HG03103 (cell line): ENCODE measurements around the gene PAPPA.

ENCODE experiments used
- ATAC-seq: cut with Tn5 transposase; IDR thresholded peaks from one replicate; pipeline ENCODE4 v1.9.1; 2021; ENCODE audit warnings: low read depth; ENCODE audit not compliant: unreplicated experiment

The PAPPA gene

DNA sequence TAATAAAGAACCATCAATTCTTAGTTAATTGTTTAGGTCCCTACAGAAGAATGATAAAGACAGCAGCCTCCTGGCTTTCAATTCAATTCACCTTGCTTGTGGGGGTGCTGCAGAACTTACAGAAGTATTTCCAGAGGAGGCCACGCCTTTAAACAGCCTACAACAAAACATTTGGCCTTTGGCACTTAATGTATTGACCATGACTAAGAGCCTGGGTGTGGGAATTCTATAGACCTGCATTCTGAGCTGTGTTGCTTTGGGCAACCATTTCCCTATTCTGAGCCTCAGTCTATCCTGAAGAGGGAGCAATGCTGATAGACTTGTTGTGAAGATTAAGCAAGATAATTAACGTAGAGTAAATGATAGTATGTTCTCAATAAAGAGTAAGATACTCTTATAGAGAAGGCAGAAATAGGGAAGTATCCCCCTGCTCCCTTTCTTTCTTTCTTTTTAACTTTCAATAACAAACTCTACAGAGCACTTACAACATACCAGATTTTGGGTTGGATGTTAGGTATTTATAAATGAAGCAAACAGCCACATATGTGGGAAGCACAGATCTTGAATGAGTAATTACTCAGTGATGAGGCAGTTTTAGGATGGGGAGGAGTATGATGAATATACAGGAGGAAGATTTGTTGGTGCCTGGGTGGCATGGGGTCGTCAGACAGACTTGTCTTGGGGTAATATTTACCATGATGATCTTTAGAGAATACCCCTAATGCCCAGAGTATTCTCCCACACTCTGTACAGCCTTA is 28.4 kb downstream of the PAPPA start:
- no peak for ATAC-seq

DNA sequence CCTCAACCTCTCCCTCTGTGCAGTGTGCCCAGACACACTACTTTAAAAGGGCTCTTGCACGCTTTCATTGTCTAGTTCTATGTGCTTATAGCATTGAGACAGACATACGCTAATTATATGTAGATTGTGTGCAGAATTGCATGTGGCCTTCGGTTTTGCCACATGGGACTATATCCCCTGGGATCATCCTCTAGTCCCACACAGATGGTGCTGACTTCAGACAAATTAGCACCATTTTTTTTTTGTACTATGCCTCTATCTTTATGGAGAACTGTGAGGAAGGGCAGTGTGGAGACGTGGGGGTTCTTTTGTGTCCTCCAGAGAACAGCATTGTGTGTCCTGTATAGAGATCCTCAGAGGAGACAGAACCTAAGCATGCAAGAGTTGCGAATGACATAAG is 29.3 kb downstream of the PAPPA start:
- ATAC-seq, result no peak

DNA sequence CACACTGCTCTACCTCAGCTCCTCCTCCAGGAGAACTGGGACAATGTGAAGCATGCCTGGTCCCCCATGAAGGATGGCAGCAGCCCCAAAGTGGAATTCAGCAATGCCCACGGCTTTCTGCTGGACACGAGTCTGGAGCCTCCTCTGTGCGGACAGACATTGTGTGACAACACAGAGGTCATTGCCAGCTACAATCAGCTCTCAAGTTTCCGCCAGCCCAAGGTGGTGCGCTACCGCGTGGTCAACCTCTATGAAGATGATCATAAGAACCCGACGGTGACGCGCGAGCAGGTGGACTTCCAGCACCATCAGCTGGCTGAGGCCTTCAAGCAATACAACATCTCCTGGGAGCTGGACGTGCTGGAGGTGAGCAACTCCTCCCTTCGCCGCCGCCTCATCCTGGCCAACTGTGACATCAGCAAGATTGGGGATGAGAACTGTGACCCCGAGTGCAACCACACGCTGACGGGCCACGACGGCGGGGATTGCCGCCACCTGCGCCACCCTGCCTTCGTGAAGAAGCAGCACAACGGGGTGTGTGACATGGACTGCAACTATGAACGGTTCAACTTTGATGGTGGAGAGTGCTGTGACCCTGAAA is 34.1 kb downstream of the PAPPA start:
- no peak for ATAC-seq

DNA sequence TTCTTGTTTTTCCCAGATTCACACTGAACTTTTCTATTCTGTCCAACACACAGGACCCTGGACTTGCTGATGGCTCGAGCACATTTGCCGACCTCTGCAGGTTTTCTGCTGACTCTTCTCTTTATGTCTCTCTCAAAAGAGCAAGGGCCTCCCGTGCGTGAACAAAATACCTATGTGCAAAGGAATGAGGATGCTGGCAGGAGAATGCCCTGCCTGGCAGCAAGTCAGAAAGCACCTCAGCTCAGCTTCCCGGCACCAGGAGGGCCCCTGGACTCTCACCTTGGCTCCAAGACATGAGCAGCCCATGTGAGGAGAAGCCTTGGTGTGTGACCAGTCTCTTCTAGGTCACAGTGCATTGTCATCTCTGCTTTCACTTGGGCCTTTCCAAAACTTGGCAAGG is 36.1 kb downstream of the PAPPA start:
- no peak for ATAC-seq

DNA sequence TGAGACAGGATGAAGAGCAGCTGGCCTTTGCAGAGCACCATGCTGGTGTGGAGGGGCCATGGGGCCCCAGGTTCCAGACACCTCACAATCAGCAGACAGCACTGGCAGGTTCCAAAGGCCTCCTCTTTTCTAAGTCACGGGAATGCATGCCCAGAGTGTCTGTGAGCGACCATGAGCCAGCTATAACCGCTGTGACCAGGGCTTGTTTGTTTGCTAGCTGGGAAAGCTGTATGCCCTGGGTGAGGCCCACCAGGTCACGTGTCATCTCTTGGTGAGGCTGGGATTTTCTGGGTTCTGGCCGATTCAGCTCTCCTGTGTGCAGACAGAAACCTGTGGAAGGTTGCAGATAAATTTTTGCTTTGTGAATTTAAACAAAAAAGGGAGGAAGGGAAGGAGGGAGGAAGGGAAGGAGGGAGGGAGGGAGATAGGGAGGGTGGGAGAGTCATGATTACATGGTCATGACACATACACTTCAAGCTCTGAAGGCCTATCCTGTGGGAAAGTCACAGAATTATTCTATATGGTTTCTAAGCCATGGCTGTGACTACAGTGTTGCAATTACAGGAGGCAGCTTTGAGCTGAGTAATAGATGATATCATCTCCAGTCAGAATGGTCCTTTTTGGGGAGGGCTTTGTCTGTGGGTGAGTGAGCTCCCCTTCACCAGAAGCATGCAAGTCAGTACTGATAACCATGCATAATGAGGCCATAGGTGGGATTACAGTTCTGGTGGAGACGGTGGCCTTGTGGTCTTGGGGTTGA is 37.2 kb downstream of the PAPPA start:
- no peak for ATAC-seq

DNA sequence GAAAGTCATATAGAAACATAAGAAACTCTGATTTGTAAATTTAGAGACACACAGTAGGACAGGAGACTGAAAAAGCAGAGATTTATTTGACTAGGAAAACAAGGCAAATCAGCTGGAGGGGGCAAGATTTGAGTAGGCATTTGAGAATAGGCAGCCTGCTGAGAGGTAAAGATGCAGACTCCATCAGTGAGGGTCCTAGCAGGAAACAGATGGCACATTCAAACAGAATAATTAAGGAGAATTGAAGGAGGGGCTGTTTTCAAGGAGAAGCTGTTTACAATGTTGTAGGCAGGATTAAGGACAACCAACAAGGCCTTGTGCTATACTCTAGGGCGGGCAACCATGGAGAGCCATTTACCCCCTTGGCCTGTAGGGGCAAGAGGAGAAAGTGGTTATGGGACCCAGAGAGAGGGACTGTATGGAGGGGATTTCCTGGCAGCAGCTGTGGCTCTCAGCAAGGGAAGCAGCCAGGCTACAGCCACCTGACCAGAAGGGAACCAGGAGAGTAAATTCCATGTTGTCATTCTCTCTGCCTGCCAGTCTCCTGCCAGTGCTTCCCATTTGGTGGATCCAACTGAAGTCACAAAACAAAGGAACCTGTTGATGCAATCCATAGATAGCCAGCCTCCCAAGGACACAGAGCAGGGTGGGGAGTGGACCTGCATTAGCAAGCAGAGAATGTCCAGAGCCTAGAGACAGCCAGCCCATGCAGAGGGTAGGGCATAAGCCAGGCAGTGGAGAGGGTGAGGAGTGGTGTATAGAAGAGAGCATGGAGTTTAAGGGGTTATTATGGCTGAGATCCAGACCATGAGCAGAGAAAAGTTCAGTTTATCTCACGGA is 38.2 kb downstream of the PAPPA start:
- ATAC-seq, result no peak

DNA sequence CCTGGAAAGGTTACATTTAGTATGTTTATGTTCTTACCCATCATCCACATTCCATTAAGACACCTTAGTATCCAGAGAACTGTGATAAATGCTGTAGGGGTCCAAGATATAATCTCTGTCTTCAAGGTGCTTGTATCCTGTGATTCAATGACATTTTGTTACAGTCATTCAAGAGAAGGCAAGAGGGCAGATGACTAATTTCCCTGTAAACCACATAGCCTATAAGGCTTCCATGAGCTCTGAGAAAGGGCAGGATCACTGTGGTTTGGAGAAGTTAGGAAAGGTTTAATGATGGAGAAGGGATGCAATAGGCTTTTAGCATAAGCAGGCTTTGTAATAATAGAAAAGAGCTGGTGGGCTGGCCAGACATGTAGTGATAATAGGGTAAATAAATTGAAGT is 40.0 kb downstream of the PAPPA start:
- ATAC-seq, result no peak

DNA sequence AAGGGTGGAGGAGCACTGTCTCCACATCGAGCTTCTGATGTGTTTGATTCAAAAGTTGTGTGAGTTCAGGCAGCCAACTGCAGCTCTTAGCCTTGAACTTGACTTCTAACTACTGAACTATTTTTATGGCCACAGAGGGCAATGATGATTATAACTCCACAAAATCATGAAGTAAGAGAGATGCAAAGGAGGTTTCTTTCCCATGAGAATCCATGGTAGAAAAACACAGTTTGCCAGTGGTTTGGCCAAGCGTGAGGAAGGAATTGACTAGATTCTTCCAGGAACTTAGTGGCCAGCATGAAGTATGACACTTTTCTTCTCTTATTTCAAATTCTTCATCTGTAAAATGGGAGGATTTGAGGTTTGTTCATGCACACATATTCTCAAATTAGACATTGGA is 43.2 kb downstream of the PAPPA start:
- ATAC-seq, result no peak

DNA sequence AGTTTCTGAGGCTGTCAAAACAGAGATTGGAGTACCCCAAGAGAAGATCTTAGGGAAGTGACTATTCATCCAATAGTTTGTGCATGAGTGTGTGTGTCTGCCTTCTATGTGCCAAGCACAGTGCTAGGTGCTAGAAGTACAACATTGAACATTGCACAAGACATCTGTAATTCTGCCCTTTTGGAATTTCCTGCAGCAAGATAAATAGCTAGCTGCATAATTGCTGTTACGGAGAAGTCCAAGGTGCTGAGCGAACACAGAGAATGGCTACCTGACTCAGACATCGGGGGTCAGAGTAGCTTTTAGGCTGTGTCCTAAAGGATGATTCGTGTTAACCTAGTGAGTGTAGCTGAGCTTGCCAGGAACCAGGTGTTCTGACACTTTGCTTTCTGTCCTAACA is 44.8 kb downstream of the PAPPA start:
- ATAC-seq, result no peak

DNA sequence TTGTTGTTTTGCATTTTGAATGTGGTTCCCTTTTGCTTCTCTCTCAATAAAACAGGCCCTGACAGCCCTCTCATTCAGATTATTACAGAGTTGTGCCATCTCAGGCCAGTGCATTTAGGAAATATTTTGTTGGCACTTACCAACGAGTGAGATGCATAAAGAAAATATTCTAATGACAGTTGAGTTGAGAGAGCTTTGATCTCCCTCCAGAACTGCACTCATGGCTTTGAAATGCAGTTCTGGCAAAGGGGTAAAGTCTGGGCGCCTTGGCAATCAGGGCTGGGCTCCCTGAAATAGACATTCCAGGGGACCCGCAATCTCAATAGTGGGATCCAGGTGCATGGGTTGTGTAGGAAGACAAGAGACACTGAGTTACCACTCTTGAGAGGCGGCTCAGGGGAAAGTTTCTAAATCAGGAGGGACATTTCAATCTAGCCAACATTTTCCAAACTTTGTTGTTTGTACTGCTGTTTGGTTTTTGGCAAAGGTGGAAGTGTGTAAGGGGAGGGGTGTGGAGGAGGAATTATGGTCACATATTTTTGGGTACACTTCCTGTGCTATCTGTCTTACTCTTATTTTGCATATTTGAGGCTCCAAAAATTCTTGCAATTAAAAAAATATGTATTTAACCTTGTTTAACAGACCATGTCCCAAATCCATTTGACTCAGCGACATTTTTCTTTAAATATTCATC is 48.8 kb downstream of the PAPPA start:
- no peak for ATAC-seq

DNA sequence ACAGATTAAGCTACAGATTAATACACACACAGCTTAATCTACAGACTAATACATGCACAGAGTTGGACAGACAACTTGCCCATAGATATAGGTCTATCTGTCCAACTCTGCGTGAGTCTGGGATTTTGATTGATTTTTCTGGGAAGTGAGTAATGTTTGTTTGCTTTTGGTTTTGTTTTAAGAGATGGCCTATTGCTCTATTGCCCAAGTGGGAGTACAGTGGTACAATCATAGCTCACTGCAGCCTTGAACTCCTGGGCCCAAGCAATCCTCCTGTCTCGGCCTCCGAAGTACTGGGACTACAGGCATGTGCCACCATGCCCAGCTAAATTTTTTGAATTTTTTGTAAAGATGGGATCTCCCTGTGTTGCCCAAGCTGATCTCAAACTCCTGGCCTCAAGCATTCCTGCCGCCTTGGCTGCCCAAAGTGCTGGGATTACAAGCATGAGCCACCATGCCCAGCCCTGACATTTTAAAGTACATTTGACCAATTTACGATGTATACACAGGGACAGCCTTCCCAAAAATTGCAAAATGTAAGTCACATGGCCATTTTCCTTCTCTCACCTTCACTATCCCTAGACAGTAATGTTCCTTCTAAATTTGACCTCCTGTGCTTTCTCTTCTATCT is 50.8 kb downstream of the PAPPA start:
- no peak for ATAC-seq

DNA sequence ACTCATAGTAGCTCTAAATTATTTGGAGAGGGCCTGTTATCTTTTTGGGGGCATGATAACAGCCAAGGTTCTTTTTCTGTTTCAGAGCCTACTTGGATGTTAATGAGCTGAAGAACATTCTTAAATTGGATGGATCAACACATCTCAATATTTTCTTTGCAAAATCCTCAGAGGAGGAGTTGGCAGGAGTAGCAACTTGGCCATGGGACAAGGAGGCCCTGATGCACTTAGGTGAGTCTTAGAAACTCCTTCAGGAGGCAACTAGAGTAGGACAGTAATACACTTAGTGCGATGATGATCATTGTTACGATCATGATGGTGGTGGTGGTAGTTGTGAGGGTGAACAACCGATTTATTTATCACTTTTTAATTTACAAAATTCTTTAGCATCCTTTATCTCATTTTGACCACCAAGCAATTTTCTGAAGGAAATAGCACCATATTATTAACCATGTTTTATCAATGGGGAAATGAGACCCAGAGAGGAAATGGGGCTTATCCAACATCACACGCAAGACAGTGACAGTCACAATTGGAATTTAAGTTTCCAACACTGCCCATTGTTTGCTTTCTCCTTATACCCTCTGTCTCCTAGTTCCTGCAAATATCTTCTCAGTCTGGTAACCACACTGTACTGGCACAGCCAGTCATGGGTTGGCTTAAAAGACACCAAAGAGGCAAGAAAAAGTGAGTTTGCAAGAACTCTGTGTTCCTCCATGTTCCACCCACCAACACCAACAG is 54.0 kb downstream of the PAPPA start:
- ATAC-seq, result no peak

DNA sequence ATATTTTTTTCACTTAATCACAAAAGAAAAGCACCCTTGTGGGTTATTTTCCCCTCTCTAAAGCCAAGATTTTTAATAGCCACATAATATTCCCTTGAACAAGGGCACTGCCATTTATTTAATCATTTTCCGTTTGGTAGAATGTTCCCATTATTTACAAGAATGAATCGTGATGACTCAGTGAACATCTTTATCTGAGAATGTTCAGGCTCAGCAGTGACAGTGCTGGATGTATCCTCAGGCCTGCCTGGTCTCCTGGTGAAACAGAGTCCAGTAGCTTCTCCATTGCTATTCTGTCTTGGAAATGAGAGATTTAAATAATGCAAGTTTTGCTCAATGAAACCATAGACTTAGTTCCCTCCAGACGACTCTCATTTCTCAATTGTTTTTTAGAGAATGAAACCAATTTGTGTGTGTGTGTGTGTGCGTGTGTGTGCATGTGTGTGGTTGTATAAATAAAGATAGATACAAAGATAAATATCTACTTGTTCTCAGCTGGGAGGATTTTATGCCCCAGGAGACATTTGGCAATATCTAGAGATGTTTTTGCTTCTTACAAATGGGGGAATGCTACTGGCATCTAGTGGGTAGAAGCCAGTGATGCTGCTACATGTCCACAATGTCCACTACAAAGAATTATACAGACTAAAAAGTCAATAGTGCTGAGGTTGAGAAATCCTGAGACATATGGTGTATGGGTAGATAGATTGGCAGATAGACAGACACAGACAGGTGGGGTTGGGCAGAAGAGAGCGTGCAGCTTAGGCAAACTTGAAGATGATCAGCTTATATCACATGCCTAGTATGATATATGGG is 55.0 kb downstream of the PAPPA start:
- ATAC-seq, result no peak

DNA sequence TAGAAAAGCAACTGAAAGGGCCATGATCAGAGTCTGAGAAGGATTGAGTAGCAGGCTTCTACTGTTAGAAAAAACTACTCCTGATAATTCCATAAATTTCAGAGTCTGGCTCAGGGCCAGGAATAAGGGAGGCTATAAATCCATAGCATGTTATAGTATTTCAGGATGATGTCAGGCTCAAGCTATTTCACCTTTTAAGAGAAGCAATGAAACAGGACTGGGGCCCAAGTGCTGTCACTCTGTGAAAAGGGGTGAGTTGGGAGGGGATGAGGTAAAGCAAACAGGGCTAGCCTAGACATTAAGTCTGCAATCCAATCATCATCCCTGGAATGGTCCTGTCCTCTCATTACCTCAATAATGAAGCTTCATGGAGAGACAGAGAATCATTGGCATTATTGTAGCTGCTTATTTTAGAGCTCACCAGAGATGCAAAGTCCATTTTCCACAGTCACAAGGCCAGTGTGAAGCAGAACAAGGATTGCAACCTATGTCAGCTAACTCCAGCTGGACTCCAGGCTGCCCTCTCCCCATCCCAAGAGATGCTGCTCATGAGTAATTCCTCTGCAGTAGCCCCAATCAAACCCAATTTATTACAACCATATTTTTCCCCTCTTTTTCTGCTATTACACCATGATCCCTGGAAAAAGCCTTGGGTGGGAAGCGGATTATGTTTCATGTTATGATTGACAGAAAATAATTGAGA is 56.0 kb downstream of the PAPPA start:
- no peak for ATAC-seq

DNA sequence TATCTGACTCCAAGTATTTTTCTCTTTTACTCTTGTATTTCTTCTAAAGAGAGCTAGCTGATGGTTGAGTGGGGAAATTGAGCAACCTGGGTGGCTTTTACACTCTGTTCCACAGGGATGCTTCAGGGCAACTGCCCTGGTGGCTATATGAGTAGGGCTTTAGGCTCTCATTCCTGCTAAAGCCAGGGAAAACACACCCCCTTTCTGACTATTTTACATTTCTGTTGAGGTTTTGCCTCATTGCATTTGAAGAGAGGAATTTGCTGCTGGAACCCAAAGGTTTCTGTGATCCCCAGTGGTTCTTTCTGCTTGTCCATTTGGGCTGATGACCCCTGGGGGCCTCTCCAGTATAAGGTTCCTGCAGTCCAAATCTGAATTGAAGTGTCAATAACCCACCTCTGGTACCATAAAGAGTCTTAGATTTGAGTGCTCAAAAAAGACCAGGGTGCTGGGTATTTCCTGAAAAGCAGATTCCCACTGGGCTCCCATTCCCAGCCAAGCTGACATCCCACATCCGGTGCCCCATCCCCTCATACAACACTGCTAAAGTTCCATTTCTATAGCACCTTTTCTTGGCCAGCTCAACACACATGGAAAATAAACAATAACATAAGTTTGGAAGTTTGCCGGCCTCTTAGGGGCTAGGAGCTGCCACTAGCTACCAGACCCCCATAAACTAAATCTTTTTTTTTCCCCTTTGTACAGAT is 59.5 kb downstream of the PAPPA start:
- ATAC-seq, result no peak

DNA sequence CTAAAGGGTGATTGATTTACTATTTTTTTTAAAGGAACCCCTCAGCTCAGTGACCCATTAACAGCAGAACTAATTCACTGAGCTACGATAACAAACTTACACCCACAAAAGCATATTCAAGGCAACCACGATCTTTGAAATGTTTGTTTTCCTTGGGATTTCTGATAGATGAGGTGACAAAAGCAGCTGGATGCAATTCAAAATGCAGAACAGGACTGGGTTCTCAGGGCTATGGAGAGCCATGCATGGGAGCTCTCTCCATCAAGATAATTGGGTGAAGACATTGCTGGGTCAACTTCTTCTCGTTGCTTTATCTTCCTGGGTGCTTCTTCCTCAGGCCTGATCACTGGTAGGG is 60.1 kb downstream of the PAPPA start:
- no peak for ATAC-seq

DNA sequence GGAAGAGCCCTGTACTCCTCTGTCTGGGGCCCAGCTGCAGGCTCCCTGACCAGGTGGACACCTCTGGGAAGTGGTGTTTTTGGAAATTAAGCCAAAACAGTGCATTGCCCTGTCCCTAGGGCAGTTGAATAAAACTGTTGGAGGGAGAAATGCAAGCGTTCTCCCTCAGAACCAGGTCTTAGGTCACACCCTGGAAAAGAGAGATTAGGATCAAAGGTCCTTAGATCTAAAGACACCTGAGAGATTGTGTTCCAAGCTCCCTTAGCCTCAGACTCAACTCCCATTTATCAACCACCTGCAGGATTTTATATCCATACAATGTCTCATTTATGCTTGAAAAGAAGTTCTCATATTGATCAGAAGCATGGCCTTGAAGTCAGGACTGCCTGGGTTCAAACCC is 64.8 kb downstream of the PAPPA start:
- ATAC-seq, result no peak
